Stimulated activated CD4-positive, alpha-beta T cell treated with anti-CD3 and anti-CD28 coated beads, Interleukin-12 subunit alpha, Interleukin-12 subunit beta, amount 100 ng/mL, for 24 hours (primary cell): Measurements from ENCODE around the gene SKIDA1.
"Not testable (repeated sequence)": the region's sequence is repeated elsewhere in the genome, so short reads cannot be mapped to it uniquely, and the experiment has no call there.

Experiments
- DNase-seq, 2 experiments: peaks; one replicate each; pipeline ENCODE4 v3.0.0-alpha.2; 2020; ENCODE audit warnings: low read depth in 2 of 2

The SKIDA1 gene

GRCh38 chr10:21525367-21526187 is at the start of gene SKIDA1:
Gene SKIDA1 (minus strand): TSS chr10:21525682. CDS start chr10:21517822, 7,860 bp downstream.
- DNase-seq = peak; percentile 49 to 66

- not testable (repeated sequence) for DNase-seq
Measured at GRCh38 chr10:21574514-21574913, 49.0 kb upstream of the SKIDA1 start.

- DNase-seq = no peak
Measured at GRCh38 chr10:21572578-21572977, 47.1 kb upstream of the SKIDA1 start.

- no peak for DNase-seq
Measured at GRCh38 chr10:21570761-21571521, 45.5 kb upstream of the SKIDA1 start.

GRCh38 chr10:21558984-21559383 is 33.5 kb upstream of the SKIDA1 start:
- not testable (repeated sequence) for DNase-seq

- DNase-seq = no peak
Measured at GRCh38 chr10:21556527-21556926, 31.0 kb upstream of the SKIDA1 start.

- no peak for DNase-seq
Measured at GRCh38 chr10:21552638-21553037, 27.2 kb upstream of the SKIDA1 start.

- DNase-seq = no peak
Measured at GRCh38 chr10:21547246-21547645, 21.8 kb upstream of the SKIDA1 start.

- DNase-seq = not testable (repeated sequence)
Measured at GRCh38 chr10:21540701-21541100, 15.2 kb upstream of the SKIDA1 start.

GRCh38 chr10:21536874-21537273 is 11.4 kb upstream of the SKIDA1 start:
- no peak for DNase-seq

- DNase-seq = not testable (repeated sequence)
Measured at GRCh38 chr10:21535976-21536375, 10.5 kb upstream of the SKIDA1 start.

GRCh38 chr10:21535494-21535965 is 10.0 kb upstream of the SKIDA1 start:
- no peak for DNase-seq

GRCh38 chr10:21534604-21535493 is 9.4 kb upstream of the SKIDA1 start:
- DNase-seq = peak in 1 of 2 experiments; percentile 20

- DNase-seq = no peak
Measured at GRCh38 chr10:21534280-21534586, 8.8 kb upstream of the SKIDA1 start.

GRCh38 chr10:21533467-21534279 is 8.2 kb upstream of the SKIDA1 start, which contains the start of gene MLLT10:
Gene MLLT10 (plus strand): TSS chr10:21534232. CDS start chr10:21534645, 413 bp downstream.
- peak; percentile 82 to 85 for DNase-seq

- DNase-seq = no peak
Measured at GRCh38 chr10:21532694-21533466, 7.4 kb upstream of the SKIDA1 start.

GRCh38 chr10:21531164-21531563 is 5.7 kb upstream of the SKIDA1 start:
- no peak for DNase-seq

GRCh38 chr10:21530641-21531040 is 5.2 kb upstream of the SKIDA1 start:
- no peak for DNase-seq

GRCh38 chr10:21530168-21530567 is 4.7 kb upstream of the SKIDA1 start:
- DNase-seq = no peak
